HAP-1 (cell line): ENCODE data around the gene SCRT2.

Source experiments
- DNase-seq, 2 experiments: peaks; one replicate each; pipeline ENCODE4 v3.0.0-alpha.2; 2016 to 2020; ENCODE audit warnings: low spot score in 2 of 2
- H3K27me3 ChIP-seq: fragments of 250-450 bp; sonication (Bioruptor Pico); 2 replicates; pipeline ENCODE4 v1.5.1; 2020; ENCODE audit warnings: low read depth, mild to moderate bottlenecking, moderate library complexity
- H3K36me3 ChIP-seq: fragments of 250-450 bp; sonication (Bioruptor Pico); replicated peaks from 2 replicates; pipeline ENCODE4 v1.5.1; 2020; ENCODE audit warnings: mild to moderate bottlenecking
- H3K4me1 ChIP-seq: fragments of 250-450 bp; sonication (Bioruptor Pico); 2 replicates; pipeline ENCODE4 v1.5.1; 2020; ENCODE audit warnings: mild to moderate bottlenecking
- H3K4me3 ChIP-seq: fragments of 250-450 bp; sonication (Bioruptor Pico); 2 replicates; pipeline ENCODE4 v1.5.1; 2020; ENCODE audit warnings: mild to moderate bottlenecking, moderate library complexity
- H3K9me3 ChIP-seq: fragments of 250-450 bp; sonication (Bioruptor Pico); 2 replicates; pipeline ENCODE4 v1.5.1; 2020; ENCODE audit warnings: mild to moderate bottlenecking, moderate library complexity
- in situ Hi-C: fragments of 300-500 bp; cut with MboI; formaldehyde crosslinking; loops from 3 replicates; pipeline ENCODE4 v1.14.3; 2020; ENCODE audit warnings: low sequenced_read_pairs, inconsistent platforms, mixed read lengths

The SCRT2 gene

GRCh38 chr20:615514-615913 is 60.1 kb downstream of the SCRT2 start:
- H3K36me3 ChIP-seq = no peaks in the 10 kb centered on the region
- in situ Hi-C loops = no loop called here
- no peaks in the 10 kb centered on the region; the same call in 1 of the 2 replicates for H3K9me3 ChIP-seq
- no peak overlapping the region for H3K4me3 ChIP-seq
- H3K4me1 ChIP-seq = no peaks in the 10 kb centered on the region
- no peak for DNase-seq
- peaks cover 18% of the 10 kb centered on the region for H3K27me3 ChIP-seq

GRCh38 chr20:611843-612185 is 63.8 kb downstream of the SCRT2 start:
- Histone ChIP-seq H3K4me1 (no peaks in the 10 kb centered on the region; the same call in 1 of the 2 replicates), H3K9me3 (no peaks in the 10 kb centered on the region), H3K27me3 (peaks cover 32% of the 10 kb centered on the region), H3K4me3 (no peak overlapping the region), H3K36me3 (no peaks in the 10 kb centered on the region)
- in situ Hi-C loops = no loop called here
- no peak for DNase-seq
